IMR-90 (cell line): ENCODE data around the gene HOXB1.

Experiments
- BHLHE40 ChIP-seq: fragments of 150-350 bp; IDR thresholded peaks from 2 replicates; pipeline ENCODE4 v1.6.1; 2016; ENCODE audit warnings: mild to moderate bottlenecking, low read depth, low read length
- CEBPB ChIP-seq: IDR thresholded peaks from 2 replicates; pipeline ENCODE4 v1.6.1; 2012; ENCODE audit warnings: low read depth, low read length, improper control_type of control experiment
- CTCF ChIP-seq: conservative IDR thresholded peaks from 2 replicates; pipeline ENCODE4 v1.5.1; 2012; ENCODE audit warnings: mild to moderate bottlenecking, low read depth, low read length, improper control_type of control experiment
- FOS ChIP-seq: fragments of 150-350 bp; IDR thresholded peaks from 2 replicates; pipeline ENCODE4 v1.6.1; 2016; ENCODE audit warnings: low read depth, low read length
- MAFK ChIP-seq: IDR thresholded peaks from 2 replicates; pipeline ENCODE4 v1.6.1; 2012; ENCODE audit warnings: low read depth, low read length, improper control_type of control experiment
- MAZ ChIP-seq: IDR thresholded peaks from 2 replicates; pipeline ENCODE4 v1.6.1; 2012; ENCODE audit warnings: low read depth, mild to moderate bottlenecking, low read length, improper control_type of control experiment, moderate library complexity, borderline replicate concordance
- MXI1 ChIP-seq: IDR thresholded peaks from 2 replicates; pipeline ENCODE4 v1.6.1; 2012; ENCODE audit warnings: low read depth, mild to moderate bottlenecking, low read length, moderate library complexity, borderline replicate concordance
- NFE2L2 ChIP-seq: fragments of 150-350 bp; IDR thresholded peaks from 2 replicates; pipeline ENCODE4 v1.6.1; 2016; ENCODE audit warnings: low read depth, mild to moderate bottlenecking, low read length
- POLR2A ChIP-seq: IDR thresholded peaks from 2 replicates; pipeline ENCODE4 v1.6.1; 2012; ENCODE audit warnings: mild to moderate bottlenecking, low read depth, low read length
- RAD21 ChIP-seq: IDR thresholded peaks from 2 replicates; pipeline ENCODE4 v1.6.1; 2012; ENCODE audit warnings: low read length, improper control_type of control experiment
- RCOR1 ChIP-seq: IDR thresholded peaks from 2 replicates; pipeline ENCODE4 v1.6.1; 2012; ENCODE audit warnings: mild to moderate bottlenecking, low read length, improper control_type of control experiment; ENCODE audit not compliant: insufficient replicate concordance
- USF2 ChIP-seq: fragments of 150-350 bp; IDR thresholded peaks from 2 replicates; pipeline ENCODE4 v1.6.1; 2017; ENCODE audit warnings: mild to moderate bottlenecking, antibody characterized with exemption, low read length, low read depth

GRCh38 chr17:48487221-48487620 lies 43.6 kb downstream of the HOXB1 start:
- no peak for TF ChIP-seq POLR2A
- TF ChIP-seq CTCF: no peak
- no peak for TF ChIP-seq USF2
- no peak for TF ChIP-seq RAD21
- no peak for TF ChIP-seq MAZ
- no peak for TF ChIP-seq RCOR1
- no peak for TF ChIP-seq BHLHE40
- no peak for TF ChIP-seq MXI1
- TF ChIP-seq CEBPB: no peak
- no peak for TF ChIP-seq NFE2L2
- no peak for TF ChIP-seq FOS
- TF ChIP-seq MAFK: no peak
